SJSA1 (cell line): Measurements from ENCODE around the gene LGI2. TPM values are rescaled to one million over a fixed set of nuclear protein-coding genes. Genes with fewer than 3 reads are reported as not detected.
"Not testable (repeated sequence)": the region's sequence is repeated elsewhere in the genome, so short reads cannot be mapped to it uniquely, and the experiment has no call there.

Experiments
- DNase-seq, 2 experiments: peaks; one replicate each; pipeline ENCODE4 v3.0.0-alpha.2; 2015 to 2020; ENCODE audit warnings: low spot score in 2 of 2, low read depth in 1 of 2
- H3K27ac ChIP-seq: fragments of 250-450 bp; sonication (Bioruptor Pico); 2 replicates; pipeline ENCODE4 v1.5.1; 2020; ENCODE audit warnings: mild to moderate bottlenecking, moderate library complexity
- H3K27me3 ChIP-seq: fragments of 250-450 bp; sonication (Bioruptor Pico); replicated peaks from 2 replicates; pipeline ENCODE4 v1.5.1; 2020; ENCODE audit warnings: mild to moderate bottlenecking, moderate library complexity
- H3K36me3 ChIP-seq: fragments of 250-450 bp; sonication (Bioruptor Pico); 2 replicates; pipeline ENCODE4 v1.5.1; 2020; ENCODE audit warnings: mild to moderate bottlenecking
- H3K4me1 ChIP-seq: fragments of 250-450 bp; sonication (Bioruptor Pico); replicated peaks from 2 replicates; pipeline ENCODE4 v1.6.1; 2021; ENCODE audit warnings: mild to moderate bottlenecking
- H3K4me3 ChIP-seq: fragments of 250-450 bp; sonication (Bioruptor Pico); 2 replicates; pipeline ENCODE4 v1.5.1; 2020; ENCODE audit warnings: mild to moderate bottlenecking
- H3K9me3 ChIP-seq: fragments of 250-450 bp; sonication (Bioruptor Pico); replicated peaks from 2 replicates; pipeline ENCODE4 v1.5.1; 2020; ENCODE audit warnings: mild to moderate bottlenecking
- total RNA-seq: library from RNA; depleted of rRNA; stranded (reverse); fragments of >200 nt; shearing (Covaris generic); gene quantifications from 2 replicates; pipeline ENCODE4 v1.2.3, GENCODE V29; 2014

The LGI2 gene
- total RNA-seq, 1 experiment from 2014 or later: not detected

GRCh38 chr4:25061602-25062001 lies 30.9 kb upstream of the LGI2 start:
- Histone ChIP-seq H3K27ac (no peak overlapping the region), H3K36me3 (no peaks in the 10 kb centered on the region), H3K4me1 (no peaks in the 10 kb centered on the region), H3K27me3 (no peaks in the 10 kb centered on the region), H3K9me3 (no peaks in the 10 kb centered on the region), H3K4me3 (no peak overlapping the region)
- DNase-seq: no peak

- H3K36me3 ChIP-seq: no peaks in the 10 kb centered on the region
- DNase-seq: no peak
- no peaks in the 10 kb centered on the region for H3K4me1 ChIP-seq
- no peak overlapping the region for H3K4me3 ChIP-seq
- H3K27ac ChIP-seq: no peak overlapping the region
- no peaks in the 10 kb centered on the region for H3K27me3 ChIP-seq
- H3K9me3 ChIP-seq: no peaks in the 10 kb centered on the region
Observed at GRCh38 chr4:25060963-25061340, 30.2 kb upstream of the LGI2 start.

GRCh38 chr4:25060241-25060962 lies 29.7 kb upstream of the LGI2 start:
- no peaks in the 10 kb centered on the region for H3K36me3 ChIP-seq
- no peak for DNase-seq
- no peak overlapping the region for H3K4me3 ChIP-seq
- H3K9me3 ChIP-seq: no peaks in the 10 kb centered on the region
- H3K27ac ChIP-seq: no peak overlapping the region
- no peaks in the 10 kb centered on the region for H3K4me1 ChIP-seq
- H3K27me3 ChIP-seq: no peaks in the 10 kb centered on the region

GRCh38 chr4:25059791-25060190 lies 29.0 kb upstream of the LGI2 start:
- DNase-seq: no peak
- no peaks in the 10 kb centered on the region for H3K36me3 ChIP-seq
- no peak overlapping the region for H3K27ac ChIP-seq

GRCh38 chr4:25058796-25059195 lies 28.1 kb upstream of the LGI2 start:
- H3K36me3 ChIP-seq: no peaks in the 10 kb centered on the region
- H3K4me3 ChIP-seq: no peak overlapping the region
- no peak overlapping the region for H3K27ac ChIP-seq
- H3K27me3 ChIP-seq: no peaks in the 10 kb centered on the region
- no peak for DNase-seq
- no peaks in the 10 kb centered on the region for H3K4me1 ChIP-seq
- no peaks in the 10 kb centered on the region for H3K9me3 ChIP-seq

More at GRCh38 chr4:25059791-25060190, 29.0 kb upstream of the LGI2 start:
- Histone ChIP-seq H3K4me3 (no peak overlapping the region), H3K4me1 (no peaks in the 10 kb centered on the region), H3K27me3 (no peaks in the 10 kb centered on the region), H3K9me3 (no peaks in the 10 kb centered on the region)

- DNase-seq: no peak
- no peak overlapping the region for H3K4me3 ChIP-seq
- H3K27me3 ChIP-seq: no peaks in the 10 kb centered on the region
- H3K27ac ChIP-seq: no peak overlapping the region
- no peaks in the 10 kb centered on the region for H3K4me1 ChIP-seq
- no peaks in the 10 kb centered on the region for H3K9me3 ChIP-seq
- no peaks in the 10 kb centered on the region for H3K36me3 ChIP-seq
Observed at GRCh38 chr4:25057299-25057698, 26.6 kb upstream of the LGI2 start.

- not testable (repeated sequence) for H3K36me3 ChIP-seq, DNase-seq, H3K4me1 ChIP-seq, H3K9me3 ChIP-seq, H3K4me3 ChIP-seq, H3K27ac ChIP-seq, H3K27me3 ChIP-seq
Observed at GRCh38 chr4:25052037-25052436, 21.3 kb upstream of the LGI2 start.

GRCh38 chr4:25051534-25051933 lies 20.8 kb upstream of the LGI2 start:
- Histone ChIP-seq H3K4me3 (no peak overlapping the region), H3K36me3 (no peaks in the 10 kb centered on the region), H3K4me1 (no peaks in the 10 kb centered on the region), H3K27ac (no peak overlapping the region), H3K27me3 (no peaks in the 10 kb centered on the region), H3K9me3 (no peaks in the 10 kb centered on the region)
- no peak for DNase-seq

GRCh38 chr4:25050370-25051078 lies 19.8 kb upstream of the LGI2 start:
- H3K4me3 ChIP-seq: no peak overlapping the region
- no peak for DNase-seq
- H3K4me1 ChIP-seq: no peaks in the 10 kb centered on the region
- H3K27me3 ChIP-seq: no peaks in the 10 kb centered on the region
- no peak overlapping the region for H3K27ac ChIP-seq
- no peaks in the 10 kb centered on the region for H3K36me3 ChIP-seq
- no peaks in the 10 kb centered on the region for H3K9me3 ChIP-seq

GRCh38 chr4:25043548-25043947 lies 12.8 kb upstream of the LGI2 start:
- no peak overlapping the region for H3K4me3 ChIP-seq
- H3K4me1 ChIP-seq: no peaks in the 10 kb centered on the region
- DNase-seq: no peak
- H3K36me3 ChIP-seq: no peaks in the 10 kb centered on the region
- H3K27me3 ChIP-seq: no peaks in the 10 kb centered on the region
- no peak overlapping the region for H3K27ac ChIP-seq
- H3K9me3 ChIP-seq: no peaks in the 10 kb centered on the region

- Histone ChIP-seq H3K4me1 (no peaks in the 10 kb centered on the region), H3K4me3 (no peak overlapping the region), H3K27ac (no peak overlapping the region), H3K9me3 (no peaks in the 10 kb centered on the region), H3K36me3 (no peaks in the 10 kb centered on the region), H3K27me3 (0 out of 2 replicates have a peak, but pooled peaks cover 9% of the 10 kb centered on the region)
- no peak for DNase-seq
Observed at GRCh38 chr4:25033526-25033925, 2.8 kb upstream of the LGI2 start.

GRCh38 chr4:25032126-25032525 lies 1.4 kb upstream of the LGI2 start:
- Histone ChIP-seq H3K4me3 (no peak overlapping the region), H3K4me1 (no peaks in the 10 kb centered on the region), H3K27me3 (0 out of 2 replicates have a peak, but pooled peaks cover 9% of the 10 kb centered on the region), H3K9me3 (no peaks in the 10 kb centered on the region), H3K27ac (no peak overlapping the region), H3K36me3 (no peaks in the 10 kb centered on the region)
- DNase-seq: no peak

GRCh38 chr4:25031077-25031621 lies 403 bp upstream of the LGI2 start:
- DNase-seq: no peak
- H3K4me3 ChIP-seq: no peak overlapping the region

More at GRCh38 chr4:25031077-25031621, 403 bp upstream of the LGI2 start:
- H3K36me3 ChIP-seq: no peaks in the 10 kb centered on the region
- no peak overlapping the region for H3K27ac ChIP-seq
- H3K9me3 ChIP-seq: no peaks in the 10 kb centered on the region
- H3K27me3 ChIP-seq: 0 out of 2 replicates have a peak, but pooled peaks cover 9% of the 10 kb centered on the region
- no peaks in the 10 kb centered on the region for H3K4me1 ChIP-seq
